ENCODE measurements around the gene MCCC1. TPM values are rescaled to one million over a fixed set of nuclear protein-coding genes. Genes with fewer than 3 reads are reported as not detected.
A peak's percentile ranks its signal among the peaks of the same experiment; 100 is the strongest.

The MCCC1 gene
- polyA plus RNA-seq, 1 donor (not counting 4 experiments of a cell fraction or from before 2014, with no cell fraction given) = 11.7 TPM

GRCh38 chr3:182978387-182978786, 120.9 kb downstream of the MCCC1 start:
- H4K20me1 ChIP-seq (ENCODE audit: control insufficient read depth, extremely low read depth, insufficient read depth, low read length) = peaks cover 6% of the 10 kb centered on the region
- H3K4me3 ChIP-seq (ENCODE audit: control insufficient read depth in 2 of 3, extremely low read depth in 1 of 3, insufficient read depth in 2 of 3, low read depth in 1 of 3, low read length in 3 of 3) = peak overlapping the region in 1 of 3 experiments; percentile 13
- H3K9ac ChIP-seq (ENCODE audit: control insufficient read depth, extremely low read depth, insufficient read depth, low read length) = no peak overlapping the region
- FAIRE-seq (no peak), DNase-seq (ENCODE audit: low read depth, low spot score) (no peak)
- peak overlapping the region; percentile 90 for H3K4me2 ChIP-seq (ENCODE audit: control insufficient read depth, extremely low read depth, insufficient read depth, low read depth, low read length)
- no peak for TF ChIP-seq CTCF (optimal IDR thresholded peaks at IDR 0.05 in 1 of 3, IDR thresholded peaks at IDR 0.05 in 1 of 3, conservative IDR thresholded peaks at IDR 0.05 in 1 of 3; ENCODE audit: extremely low read depth in 1 of 3, insufficient read depth in 2 of 3, low read length in 3 of 3)
- TF ChIP-seq EZH2 (IDR thresholded peaks at IDR 0.05; ENCODE audit: low read length) = no peak
- no peaks in the 10 kb centered on the region for H3K9me3 ChIP-seq (ENCODE audit: control insufficient read depth, low read depth, low read length)
- H3K36me3 ChIP-seq (ENCODE audit: control insufficient read depth in 2 of 2, extremely low read depth in 1 of 2, insufficient read depth in 2 of 2, low read length in 2 of 2) = no peaks in the 10 kb centered on the region
- no peaks in the 10 kb centered on the region for H3K27me3 ChIP-seq (ENCODE audit: control insufficient read depth, extremely low read depth, insufficient read depth, low read length)
- H3K9me1 ChIP-seq (ENCODE audit: control insufficient read depth, extremely low read depth, insufficient read depth, low read length) = no peaks in the 10 kb centered on the region
- dilution Hi-C loops (cut with MboI; ENCODE audit: extremely low pct_ligation_motif_present, low sequenced_read_pairs) = no loop called here
- H3K79me2 ChIP-seq (ENCODE audit: control insufficient read depth, insufficient read depth, low read length) = peaks cover 56% of the 10 kb centered on the region
- no peak overlapping the region for H3K27ac ChIP-seq (ENCODE audit: control insufficient read depth, insufficient read depth, low read length)
- H2AFZ ChIP-seq (ENCODE audit: control insufficient read depth, low read length) = no peak overlapping the region
- peaks cover 8% of the 10 kb centered on the region for H3K4me1 ChIP-seq (ENCODE audit: control insufficient read depth, extremely low read depth, insufficient read depth, low read length)

- FAIRE-seq = no peak
- H3K9me3 ChIP-seq (ENCODE audit: control insufficient read depth, low read depth, low read length) = no peaks in the 10 kb centered on the region
- H2AFZ ChIP-seq (ENCODE audit: control insufficient read depth, low read length) = no peak overlapping the region
- no peaks in the 10 kb centered on the region for H3K36me3 ChIP-seq (ENCODE audit: control insufficient read depth in 2 of 2, extremely low read depth in 1 of 2, insufficient read depth in 2 of 2, low read length in 2 of 2)
- dilution Hi-C loops (cut with MboI; ENCODE audit: extremely low pct_ligation_motif_present, low sequenced_read_pairs) = no loop called here
- no peak for DNase-seq (ENCODE audit: low read depth, low spot score)
- H3K27me3 ChIP-seq (ENCODE audit: control insufficient read depth, extremely low read depth, insufficient read depth, low read length) = no peaks in the 10 kb centered on the region
- H3K4me3 ChIP-seq (ENCODE audit: control insufficient read depth in 2 of 3, extremely low read depth in 1 of 3, insufficient read depth in 2 of 3, low read depth in 1 of 3, low read length in 3 of 3) = no peak overlapping the region
- H4K20me1 ChIP-seq (ENCODE audit: control insufficient read depth, extremely low read depth, insufficient read depth, low read length) = peaks cover 6% of the 10 kb centered on the region
- H3K4me2 ChIP-seq (ENCODE audit: control insufficient read depth, extremely low read depth, insufficient read depth, low read depth, low read length) = no peak overlapping the region
- H3K4me1 ChIP-seq (ENCODE audit: control insufficient read depth, extremely low read depth, insufficient read depth, low read length) = peaks cover 12% of the 10 kb centered on the region
- H3K9ac ChIP-seq (ENCODE audit: control insufficient read depth, extremely low read depth, insufficient read depth, low read length) = no peak overlapping the region
- TF ChIP-seq EZH2 (IDR thresholded peaks at IDR 0.05; ENCODE audit: low read length) (no peak), CTCF (optimal IDR thresholded peaks at IDR 0.05 in 1 of 3, IDR thresholded peaks at IDR 0.05 in 1 of 3, conservative IDR thresholded peaks at IDR 0.05 in 1 of 3; ENCODE audit: extremely low read depth in 1 of 3, insufficient read depth in 2 of 3, low read length in 3 of 3) (no peak)
- H3K27ac ChIP-seq (ENCODE audit: control insufficient read depth, insufficient read depth, low read length) = no peak overlapping the region
- H3K9me1 ChIP-seq (ENCODE audit: control insufficient read depth, extremely low read depth, insufficient read depth, low read length) = no peaks in the 10 kb centered on the region
- peaks cover 80% of the 10 kb centered on the region for H3K79me2 ChIP-seq (ENCODE audit: control insufficient read depth, insufficient read depth, low read length)
Observed at GRCh38 chr3:182973047-182973446, 126.2 kb downstream of the MCCC1 start.
